Measurements from ENCODE around the gene C12orf75. TPM values are rescaled to one million over a fixed set of nuclear protein-coding genes. Genes with fewer than 3 reads are reported as not detected.

Gene C12orf75
- 10 to 100 TPM; 56.0 to 57.5 TPM for total RNA-seq

DNA sequence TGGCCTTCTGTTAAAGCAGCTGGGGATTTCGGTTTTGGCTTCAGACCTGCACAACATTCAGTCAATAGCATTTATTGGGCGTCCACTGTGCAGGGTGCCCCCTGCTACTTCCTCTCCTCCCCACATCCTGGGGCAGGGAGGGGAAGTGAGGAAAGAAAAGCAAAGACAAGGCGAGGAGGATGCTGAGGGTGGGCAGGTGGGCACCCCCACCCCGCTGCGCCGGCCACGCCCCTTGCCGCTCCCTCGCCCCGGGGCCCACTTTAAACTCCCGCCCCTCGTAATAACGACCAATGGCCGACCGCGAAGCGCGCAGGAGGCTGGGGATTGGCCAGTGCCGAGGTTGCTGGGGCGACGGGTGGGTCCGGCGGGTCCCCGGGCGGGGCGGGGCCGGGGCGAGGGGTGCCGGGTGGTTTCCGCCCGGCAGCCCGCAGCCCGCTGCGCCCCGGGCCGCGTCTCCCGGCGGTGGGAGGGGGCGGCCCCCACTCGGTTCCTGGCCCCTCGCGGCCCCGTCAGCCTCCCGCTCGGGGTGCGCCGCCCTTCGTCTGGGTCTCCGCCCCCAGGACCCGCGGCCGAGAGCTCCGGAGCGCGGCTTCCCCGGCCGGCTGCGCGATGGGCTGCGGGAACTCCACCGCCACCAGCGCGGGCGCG is at the start of gene C12orf75:
C12orf75 (plus strand) TSS at position 409 of the 648 bp plus-strand sequence; CDS start at position 610, 201 bp downstream.
- peak within 1 kb of the TSS; percentile 74 for H3K27ac Mint-ChIP-seq
- no peaks in the 10 kb centered on the region for H3K9me3 Mint-ChIP-seq
- H3K4me1 Mint-ChIP-seq: peaks cover 45% of the 10 kb centered on the region

DNA sequence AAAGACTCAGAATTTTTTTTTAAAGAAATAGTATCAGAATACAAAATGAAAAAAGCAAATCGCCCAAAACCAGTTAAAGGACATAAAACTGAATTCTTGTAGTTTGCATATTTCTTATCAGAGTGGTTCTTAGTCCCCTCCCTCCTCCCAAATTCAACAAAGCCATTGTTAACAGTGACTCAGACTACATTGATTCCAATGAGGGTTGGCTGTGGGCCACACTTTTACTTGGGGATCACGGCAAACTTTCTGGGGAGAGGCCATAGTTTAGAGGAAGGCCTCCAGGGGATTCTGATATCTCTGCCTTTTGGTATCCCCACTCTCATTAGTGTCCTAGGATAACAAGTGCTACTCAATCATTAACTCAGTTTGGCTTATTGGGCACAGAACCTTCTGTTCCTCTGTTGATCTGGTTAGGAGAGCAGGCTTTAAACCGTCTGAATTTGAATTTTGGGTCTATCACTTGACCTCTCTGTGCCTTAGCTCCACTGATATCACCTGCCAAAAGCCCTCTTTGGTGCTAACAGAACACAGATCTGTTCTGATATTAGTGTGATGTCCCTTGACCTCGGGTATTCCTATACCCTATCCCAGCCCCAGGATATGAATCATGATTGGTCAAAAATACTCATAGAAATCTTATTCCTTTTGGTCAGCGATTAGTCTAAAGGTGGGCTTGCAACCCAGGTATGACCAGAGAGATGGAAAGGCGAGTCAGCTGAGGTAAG is 49.4 kb upstream of the C12orf75 start:
- Mint-ChIP-seq H3K36me3 (no peaks in the 10 kb centered on the region), H3K4me3 (no peak overlapping the region), H3K4me1 (no peaks in the 10 kb centered on the region), H3K27ac (no peak overlapping the region), H3K9me3 (no peaks in the 10 kb centered on the region), H3K27me3 (no peaks in the 10 kb centered on the region)
- DNase-seq: no peak

More for the DNA sequence above, at the start of gene C12orf75:
- peak; percentile 92 for DNase-seq
- H3K4me3 Mint-ChIP-seq: peak within 1 kb of the TSS; percentile 78
- H3K36me3 Mint-ChIP-seq: no peaks in the 10 kb centered on the region
- H3K27me3 Mint-ChIP-seq: no peaks in the 10 kb centered on the region

DNA sequence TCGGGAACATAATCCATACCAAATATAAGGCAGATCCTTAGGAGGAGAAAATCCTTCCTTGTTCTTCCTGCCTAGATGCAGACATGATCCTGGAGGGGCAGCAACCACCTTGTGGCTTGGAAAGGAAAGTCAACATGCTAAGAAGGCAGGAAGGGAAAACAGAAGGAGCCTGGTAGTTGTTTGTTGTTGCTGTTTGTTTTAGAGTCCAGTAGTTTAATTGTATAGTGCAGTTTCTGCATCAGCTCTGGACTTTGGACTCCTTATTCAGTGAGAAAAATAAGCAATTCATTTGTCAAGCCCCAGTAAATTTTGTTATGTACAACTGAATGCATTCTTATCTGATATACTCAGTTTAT is 48.8 kb upstream of the C12orf75 start:
- Mint-ChIP-seq H3K9me3 (no peaks in the 10 kb centered on the region), H3K4me1 (no peaks in the 10 kb centered on the region), H3K4me3 (no peak overlapping the region), H3K27me3 (no peaks in the 10 kb centered on the region), H3K36me3 (no peaks in the 10 kb centered on the region), H3K27ac (no peak overlapping the region)
- no peak for DNase-seq

- Mint-ChIP-seq H3K27me3 (no peaks in the 10 kb centered on the region), H3K4me1 (no peaks in the 10 kb centered on the region), H3K9me3 (no peaks in the 10 kb centered on the region), H3K36me3 (no peaks in the 10 kb centered on the region), H3K27ac (no peak overlapping the region), H3K4me3 (no peak overlapping the region)
- DNase-seq: no peak
Observed at GRCh38 chr12:105285378-105285777, 45.1 kb upstream of the C12orf75 start.

- Mint-ChIP-seq H3K27me3 (no peaks in the 10 kb centered on the region), H3K4me1 (no peaks in the 10 kb centered on the region), H3K36me3 (no peaks in the 10 kb centered on the region), H3K9me3 (no peaks in the 10 kb centered on the region), H3K4me3 (no peak overlapping the region), H3K27ac (no peak overlapping the region)
- no peak for DNase-seq
Observed at GRCh38 chr12:105287408-105287807, 43.1 kb upstream of the C12orf75 start.

DNA sequence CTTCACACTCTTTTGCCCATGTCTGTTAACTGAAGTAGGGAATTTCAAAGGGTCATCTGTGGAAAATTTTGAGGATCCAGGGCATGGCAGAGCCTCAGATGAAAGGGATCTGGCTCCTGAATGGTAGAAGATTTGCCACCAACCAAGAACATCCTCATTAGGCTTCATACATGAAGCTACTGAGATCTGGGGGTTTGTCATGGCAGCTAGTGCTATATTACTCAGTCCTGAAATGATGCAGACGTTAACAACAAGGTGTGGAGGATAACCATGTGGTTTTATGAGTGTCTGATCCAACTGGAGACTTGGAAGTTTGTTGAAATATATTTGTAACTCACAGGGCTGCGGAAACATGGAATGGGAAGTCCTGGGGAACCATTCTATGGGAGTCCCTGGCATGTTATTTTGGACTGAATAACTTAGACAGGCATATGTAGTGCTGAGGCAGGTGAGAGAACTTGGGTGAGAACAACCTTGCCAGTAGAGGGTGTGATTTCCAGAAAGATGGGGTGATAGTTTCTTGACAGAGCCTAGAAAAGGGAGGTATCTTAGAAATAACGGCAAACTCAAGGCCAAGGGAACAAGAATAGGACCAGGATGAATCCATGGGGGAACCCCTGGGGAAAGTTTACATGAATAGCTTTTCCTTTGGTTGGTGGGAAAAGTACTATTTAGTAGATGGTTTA is 42.0 kb upstream of the C12orf75 start:
- Mint-ChIP-seq H3K4me1 (no peaks in the 10 kb centered on the region), H3K9me3 (no peaks in the 10 kb centered on the region), H3K4me3 (no peak overlapping the region), H3K36me3 (no peaks in the 10 kb centered on the region), H3K27me3 (no peaks in the 10 kb centered on the region), H3K27ac (no peak overlapping the region)
- no peak for DNase-seq

DNA sequence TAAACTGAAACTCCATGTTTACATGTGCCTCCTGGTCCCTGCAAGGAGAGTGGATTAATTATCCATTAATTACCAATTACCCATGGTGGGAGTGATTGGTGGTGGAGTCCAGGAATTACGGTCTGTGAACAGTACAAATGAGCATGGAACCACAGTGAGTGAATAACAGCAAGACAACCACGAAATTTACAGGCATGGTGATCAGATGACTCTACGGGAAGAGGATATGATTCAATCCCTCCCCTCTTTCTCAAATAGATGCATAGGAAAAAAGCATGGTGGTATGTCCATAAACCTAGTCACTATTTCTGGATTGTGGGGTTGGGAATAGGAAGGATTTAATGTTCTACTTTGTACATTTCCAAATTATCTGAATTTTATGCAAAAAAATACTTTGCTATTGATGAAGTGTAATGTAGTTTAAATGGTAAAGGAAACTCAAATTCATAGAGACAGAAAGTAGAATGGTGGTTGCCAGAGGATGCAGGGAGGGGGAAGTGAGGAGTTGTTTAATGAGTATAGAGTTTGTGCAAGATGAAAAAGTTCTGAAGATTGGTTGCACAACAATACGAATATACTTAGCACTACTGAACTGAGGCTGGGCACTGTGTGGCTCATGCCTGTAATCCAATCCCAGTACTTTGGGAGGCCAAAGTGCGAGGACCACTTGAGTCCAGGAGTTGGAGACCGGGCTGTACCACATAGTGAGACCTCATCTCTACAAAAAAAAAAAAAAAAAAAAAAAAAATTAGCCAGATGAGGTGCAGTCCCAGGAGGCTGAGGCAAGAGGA is 41.2 kb upstream of the C12orf75 start:
- no peak for DNase-seq
- no peaks in the 10 kb centered on the region for H3K36me3 Mint-ChIP-seq
- no peaks in the 10 kb centered on the region for H3K4me1 Mint-ChIP-seq
- no peaks in the 10 kb centered on the region for H3K27me3 Mint-ChIP-seq
- H3K4me3 Mint-ChIP-seq: no peak overlapping the region
- no peak overlapping the region for H3K27ac Mint-ChIP-seq
- H3K9me3 Mint-ChIP-seq: no peaks in the 10 kb centered on the region

DNA sequence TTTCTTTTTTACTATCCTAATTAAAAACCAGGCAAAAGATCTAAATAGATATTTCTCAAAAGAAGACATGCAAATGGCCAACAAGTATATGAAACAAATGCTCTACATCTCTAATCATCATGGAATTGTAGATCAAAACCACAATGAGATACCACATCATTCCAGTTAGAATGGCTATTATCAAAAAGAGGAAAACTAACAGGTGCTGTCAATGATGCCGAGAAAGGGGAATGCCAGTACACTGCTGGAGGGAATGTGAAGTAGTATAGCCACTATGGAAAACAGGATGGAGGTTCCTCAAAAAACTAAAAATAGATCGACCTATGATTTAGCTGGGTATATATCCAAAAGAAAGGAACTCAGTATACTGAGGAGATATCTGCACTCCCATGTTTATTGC is 39.0 kb upstream of the C12orf75 start:
- no peak overlapping the region for H3K27ac Mint-ChIP-seq
- no peaks in the 10 kb centered on the region for H3K4me1 Mint-ChIP-seq
- no peaks in the 10 kb centered on the region for H3K9me3 Mint-ChIP-seq
- H3K36me3 Mint-ChIP-seq: no peaks in the 10 kb centered on the region
- DNase-seq: no peak
- no peak overlapping the region for H3K4me3 Mint-ChIP-seq
- H3K27me3 Mint-ChIP-seq: no peaks in the 10 kb centered on the region

GRCh38 chr12:105292705-105293104 is 37.8 kb upstream of the C12orf75 start:
- H3K27ac Mint-ChIP-seq: no peak overlapping the region
- H3K27me3 Mint-ChIP-seq: no peaks in the 10 kb centered on the region
- no peaks in the 10 kb centered on the region for H3K4me1 Mint-ChIP-seq

DNA sequence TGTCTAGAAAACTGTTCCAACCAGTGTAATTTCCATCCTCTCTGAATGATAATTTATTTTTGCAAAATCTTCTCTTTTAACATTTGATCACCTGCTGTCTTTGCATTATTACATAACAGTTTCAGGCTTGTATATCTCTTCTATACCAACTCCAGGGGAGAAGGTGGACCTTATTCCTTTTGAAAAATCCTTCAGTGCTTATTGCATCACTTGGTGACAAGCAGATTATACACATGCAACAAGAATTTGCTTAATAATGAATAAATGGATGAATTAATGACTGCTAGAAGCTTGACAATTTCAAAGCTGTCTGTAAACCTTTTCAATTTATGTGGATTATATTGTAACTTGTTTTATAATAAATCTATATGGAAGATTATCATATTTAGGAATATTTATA is 37.3 kb upstream of the C12orf75 start:
- Mint-ChIP-seq H3K4me3 (no peak overlapping the region), H3K4me1 (no peaks in the 10 kb centered on the region), H3K27me3 (no peaks in the 10 kb centered on the region), H3K36me3 (peaks cover 2% of the 10 kb centered on the region), H3K27ac (no peak overlapping the region), H3K9me3 (peaks cover 4% of the 10 kb centered on the region)
- DNase-seq: no peak

More at GRCh38 chr12:105292705-105293104, 37.8 kb upstream of the C12orf75 start:
- no peak overlapping the region for H3K4me3 Mint-ChIP-seq
- peaks cover 2% of the 10 kb centered on the region for H3K9me3 Mint-ChIP-seq
- H3K36me3 Mint-ChIP-seq: no peaks in the 10 kb centered on the region
- DNase-seq: no peak

DNA sequence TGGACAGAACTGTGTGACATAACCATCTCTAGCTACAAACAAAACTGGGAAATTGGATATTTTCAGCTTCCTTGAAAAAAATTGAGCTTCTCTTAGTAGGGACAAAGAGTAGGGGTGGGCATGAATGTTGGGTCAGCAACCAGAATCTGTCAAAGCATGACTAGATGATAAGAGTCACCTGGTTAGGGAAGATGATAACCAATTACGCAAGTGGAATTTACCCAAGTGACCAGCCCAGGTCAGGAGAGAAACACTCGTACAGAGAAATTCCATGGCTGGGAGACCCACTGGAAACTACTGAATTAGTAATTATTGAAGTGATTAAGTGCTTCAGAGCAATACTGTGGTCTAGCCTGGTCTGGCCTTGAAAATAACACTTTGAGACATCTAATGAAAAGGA is 36.3 kb upstream of the C12orf75 start:
- Mint-ChIP-seq H3K9me3 (peaks cover 7% of the 10 kb centered on the region), H3K27me3 (no peaks in the 10 kb centered on the region), H3K27ac (no peak overlapping the region), H3K4me3 (no peak overlapping the region), H3K4me1 (no peaks in the 10 kb centered on the region), H3K36me3 (peaks cover 2% of the 10 kb centered on the region)
- no peak for DNase-seq

- Mint-ChIP-seq H3K36me3 (peaks cover 4% of the 10 kb centered on the region), H3K4me1 (no peaks in the 10 kb centered on the region), H3K9me3 (peaks cover 11% of the 10 kb centered on the region), H3K27me3 (no peaks in the 10 kb centered on the region), H3K4me3 (no peak overlapping the region), H3K27ac (no peak overlapping the region)
- DNase-seq: no peak
Observed at GRCh38 chr12:105294886-105295479, 35.5 kb upstream of the C12orf75 start.

GRCh38 chr12:105296116-105297089 is 34.1 kb upstream of the C12orf75 start:
- H3K4me3 Mint-ChIP-seq: no peak overlapping the region
- no peaks in the 10 kb centered on the region for H3K4me1 Mint-ChIP-seq
- H3K27me3 Mint-ChIP-seq: no peaks in the 10 kb centered on the region
- no peak overlapping the region for H3K27ac Mint-ChIP-seq
- H3K36me3 Mint-ChIP-seq: peaks cover 7% of the 10 kb centered on the region
- DNase-seq: no peak
- peaks cover 16% of the 10 kb centered on the region for H3K9me3 Mint-ChIP-seq

DNA sequence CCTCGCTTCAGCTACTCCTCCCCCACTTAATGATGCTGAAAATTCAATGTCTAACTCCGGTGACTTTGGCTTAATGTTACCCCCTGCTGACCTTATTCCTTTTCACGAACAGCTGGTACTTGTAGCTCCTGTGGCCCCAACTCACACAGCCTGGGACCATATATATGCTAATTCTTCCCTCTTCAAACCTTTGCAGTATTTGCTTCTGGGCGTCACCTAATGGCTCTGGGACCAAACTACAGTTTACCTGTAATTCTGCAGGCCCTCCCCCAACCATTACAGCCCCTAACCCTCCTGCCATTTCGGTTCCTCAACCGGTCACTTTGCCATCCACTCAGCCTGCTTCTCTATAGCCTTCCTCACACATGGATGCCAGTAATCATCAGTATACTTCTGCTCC is 29.6 kb upstream of the C12orf75 start:
- DNase-seq: no peak
- peaks cover 16% of the 10 kb centered on the region for H3K9me3 Mint-ChIP-seq
- no peaks in the 10 kb centered on the region for H3K27me3 Mint-ChIP-seq
- no peaks in the 10 kb centered on the region for H3K4me1 Mint-ChIP-seq
- H3K36me3 Mint-ChIP-seq: peaks cover 7% of the 10 kb centered on the region
- H3K4me3 Mint-ChIP-seq: no peak overlapping the region
- H3K27ac Mint-ChIP-seq: no peak overlapping the region

Measured in activated naive CD8-positive, alpha-beta T cell treated with anti-CD3 and anti-CD28 coated beads for 36 hours (primary cell).